GM19099 (cell line): ENCODE data around the gene RIF1.

Experiments
- POLR2A ChIP-seq: IDR thresholded peaks from 3 replicates; pipeline ENCODE4 v1.6.1; 2011; ENCODE audit warnings: low read depth; ENCODE audit not compliant: insufficient read length; ENCODE audit errors: extremely low read depth

RIF1 gene

DNA sequence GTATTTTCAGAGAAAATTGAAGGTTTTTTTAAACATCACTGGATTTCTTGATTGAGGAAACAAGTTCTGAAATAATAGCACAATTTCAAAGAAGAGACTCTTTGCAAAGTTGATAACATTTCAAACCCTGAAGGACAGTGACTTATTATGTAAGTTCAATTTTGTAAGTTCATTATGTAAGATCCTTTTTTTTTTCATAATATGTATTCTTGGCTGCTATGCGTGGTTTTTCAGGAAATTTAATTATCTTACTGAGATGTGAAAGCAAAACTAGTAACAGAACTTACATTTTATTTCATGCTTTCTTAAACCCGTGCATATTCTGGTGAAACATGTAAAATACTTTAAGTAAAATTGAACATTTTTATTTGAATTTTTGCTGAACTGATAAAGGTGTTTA, 65.4 kb downstream of the RIF1 start:
- TF ChIP-seq POLR2A = no peak

DNA sequence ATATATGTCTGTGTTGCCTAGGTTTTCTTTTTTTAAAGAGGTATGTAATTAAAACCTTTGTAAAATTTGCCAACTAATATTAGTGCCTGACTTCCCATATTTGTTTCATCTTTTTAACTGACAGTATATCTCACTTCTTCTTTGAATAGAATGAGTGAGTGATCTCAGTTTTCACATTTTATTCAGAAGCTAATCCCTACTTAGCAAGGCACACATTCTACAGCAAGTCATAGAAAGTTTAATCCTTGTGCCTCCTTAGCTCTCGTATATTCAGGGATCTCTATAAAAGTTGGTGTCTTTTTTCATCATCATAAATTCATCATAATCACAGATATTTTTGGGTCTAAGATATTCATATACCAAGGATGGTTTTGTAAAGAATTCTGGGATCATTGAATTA, 66.6 kb downstream of the RIF1 start:
- TF ChIP-seq POLR2A = no peak

DNA sequence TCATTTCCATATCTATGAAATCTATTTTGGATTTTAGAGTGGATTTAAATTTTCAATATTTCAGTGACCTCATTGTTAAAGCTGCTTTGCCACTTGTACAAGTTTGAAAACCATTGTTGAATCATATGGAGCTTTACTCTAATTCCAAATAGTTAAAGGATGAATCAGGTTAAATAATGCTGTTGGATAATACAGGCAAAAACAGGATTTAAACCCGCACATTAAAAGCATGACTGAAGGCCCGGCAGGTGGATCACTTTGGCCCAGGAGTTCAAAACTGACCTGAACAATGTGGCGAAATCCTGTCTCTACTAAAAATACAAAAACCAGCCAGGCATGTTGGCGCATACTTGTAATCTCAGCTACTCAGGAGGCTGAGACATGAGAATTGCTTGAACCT, 68.3 kb downstream of the RIF1 start:
- no peak for TF ChIP-seq POLR2A

DNA sequence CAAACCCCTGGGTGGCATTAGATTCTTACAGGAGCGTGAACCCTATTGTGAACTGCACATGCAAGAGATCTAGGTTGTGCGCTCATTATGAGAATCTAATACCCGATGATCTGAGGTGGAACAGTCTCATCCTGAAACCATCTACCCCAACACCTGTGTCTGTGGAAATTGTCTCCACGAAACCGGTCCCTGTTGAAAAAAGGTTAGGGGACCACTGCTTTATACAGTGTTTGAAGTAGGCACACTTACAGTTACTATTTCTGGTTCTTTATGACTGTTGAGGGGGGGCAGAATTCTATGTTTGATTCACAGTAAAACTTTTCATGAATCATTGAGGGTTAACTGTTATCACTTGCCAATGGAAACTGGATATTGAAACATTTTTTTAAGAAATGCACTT, 72.0 kb downstream of the RIF1 start:
- no peak for TF ChIP-seq POLR2A

DNA sequence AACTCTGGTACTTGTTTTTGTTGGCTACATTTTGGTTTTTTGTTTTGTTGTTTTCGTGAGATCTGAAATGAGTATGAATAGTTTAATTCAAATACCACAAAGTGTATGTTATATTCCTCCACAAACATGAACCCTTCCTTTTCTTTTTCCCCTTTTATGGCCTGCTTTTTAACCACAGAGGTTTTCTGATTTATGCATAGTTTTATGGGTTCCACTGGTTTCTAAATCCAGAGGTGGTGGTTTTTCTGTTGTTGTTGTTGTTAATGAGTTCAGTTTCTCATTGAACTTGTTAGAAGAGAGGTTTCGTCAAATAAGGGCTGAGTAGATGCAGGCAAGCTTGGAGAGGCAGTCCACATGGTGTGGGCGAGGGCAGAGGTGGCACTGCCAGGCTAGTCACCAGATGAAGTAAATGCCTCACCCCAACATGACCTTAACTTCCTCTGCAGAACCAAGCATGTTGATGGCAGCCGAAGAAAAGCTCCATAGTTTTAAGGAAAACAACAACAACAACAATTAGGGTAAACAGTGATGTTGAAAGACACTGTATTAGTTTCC, 72.5 kb downstream of the RIF1 start:
- TF ChIP-seq POLR2A = no peak

DNA sequence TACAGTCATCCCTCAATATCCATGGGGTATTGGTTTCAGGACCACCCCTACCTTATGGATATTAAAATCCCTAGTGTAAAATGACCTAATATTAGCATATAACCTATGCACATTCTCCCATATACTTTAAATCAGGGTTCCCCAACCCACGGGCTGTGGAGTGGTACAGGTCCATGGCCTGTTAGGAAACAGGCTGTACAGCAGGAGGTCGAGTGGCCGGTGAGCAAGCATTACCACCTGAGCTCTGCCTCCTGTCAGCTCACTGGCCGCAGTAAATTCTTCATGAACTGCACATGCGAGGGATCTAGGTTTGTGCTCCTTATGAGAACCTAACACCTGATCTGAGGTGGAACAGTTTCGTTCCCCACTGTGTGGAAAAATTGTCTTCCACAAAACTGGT, 73.8 kb downstream of the RIF1 start:
- no peak for TF ChIP-seq POLR2A

DNA sequence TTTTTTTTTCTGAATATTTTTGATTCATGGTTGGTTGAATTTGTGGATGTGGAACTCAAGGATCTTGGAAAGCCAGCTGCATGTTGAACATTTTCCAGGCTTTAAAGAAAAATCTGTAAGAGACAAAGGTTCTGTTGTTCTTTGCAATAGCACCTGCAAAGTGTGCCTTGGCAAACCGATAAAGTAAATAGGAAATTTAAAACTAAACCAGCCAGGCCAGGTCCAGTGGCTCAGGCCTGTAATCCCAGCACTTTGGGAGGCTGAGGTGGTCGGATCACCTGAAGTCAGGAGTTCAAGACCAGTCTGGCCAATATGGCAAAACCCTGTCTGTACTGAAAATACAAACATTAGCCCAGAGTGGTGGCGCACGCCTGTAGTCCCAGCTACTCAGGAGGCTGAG, 74.4 kb downstream of the RIF1 start:
- TF ChIP-seq POLR2A = no peak

DNA sequence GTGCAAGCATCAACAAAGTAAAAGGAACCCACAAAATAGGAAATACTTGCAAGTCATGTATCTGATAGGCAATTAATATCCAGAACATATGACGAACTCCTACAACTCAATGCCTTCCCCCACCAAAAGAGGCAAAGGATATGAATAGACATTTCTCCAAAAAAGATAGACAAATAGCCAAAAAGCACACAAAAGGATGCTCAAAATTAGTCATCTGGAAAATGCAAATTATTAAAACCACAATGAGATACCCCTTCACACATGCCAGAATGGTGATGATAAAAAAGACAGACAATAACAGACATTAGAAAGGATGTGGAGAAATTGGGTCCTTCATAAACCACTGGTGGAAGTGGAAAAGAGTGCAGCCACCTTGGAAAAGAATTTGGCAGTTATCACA, 76.4 kb downstream of the RIF1 start:
- TF ChIP-seq POLR2A = no peak

DNA sequence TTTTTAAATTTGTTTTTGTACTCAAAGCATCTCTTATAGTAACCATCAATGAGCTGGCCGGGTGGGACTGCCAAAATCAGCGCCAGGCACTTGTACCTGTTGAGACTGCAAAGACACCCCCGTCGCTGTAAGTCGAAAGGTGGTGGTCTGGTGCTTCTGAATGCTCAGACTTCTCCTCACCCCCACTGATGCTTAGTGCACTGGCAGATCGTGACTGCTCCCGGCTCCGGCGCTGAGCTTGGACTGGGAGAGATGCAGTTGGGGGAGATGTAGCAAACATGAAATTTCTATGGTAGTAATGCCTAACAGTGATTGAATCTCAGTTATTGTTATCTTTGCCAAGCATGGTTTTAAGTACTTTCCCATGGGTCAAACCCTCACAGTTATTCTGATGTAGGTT, 80.6 kb downstream of the RIF1 start:
- no peak for TF ChIP-seq POLR2A

DNA sequence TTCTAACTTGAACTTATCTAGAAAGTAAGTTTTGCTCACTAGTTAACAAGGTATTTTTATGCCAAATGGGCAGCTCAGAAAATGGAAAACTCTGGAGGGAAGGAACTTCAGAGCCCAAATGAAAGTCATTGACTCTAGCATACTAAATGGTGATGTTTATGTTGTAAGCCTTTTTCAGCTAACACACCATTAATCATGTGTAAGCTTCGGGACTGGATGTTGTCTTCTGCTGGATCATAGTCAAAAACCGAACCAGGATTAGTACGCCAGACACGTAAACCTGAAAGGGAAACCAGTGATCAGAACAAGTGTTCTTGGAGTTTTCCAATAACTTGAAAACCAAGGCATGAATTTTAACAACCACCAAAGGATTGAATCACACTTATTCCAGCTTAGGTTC, 81.8 kb downstream of the RIF1 start:
- no peak for TF ChIP-seq POLR2A

DNA sequence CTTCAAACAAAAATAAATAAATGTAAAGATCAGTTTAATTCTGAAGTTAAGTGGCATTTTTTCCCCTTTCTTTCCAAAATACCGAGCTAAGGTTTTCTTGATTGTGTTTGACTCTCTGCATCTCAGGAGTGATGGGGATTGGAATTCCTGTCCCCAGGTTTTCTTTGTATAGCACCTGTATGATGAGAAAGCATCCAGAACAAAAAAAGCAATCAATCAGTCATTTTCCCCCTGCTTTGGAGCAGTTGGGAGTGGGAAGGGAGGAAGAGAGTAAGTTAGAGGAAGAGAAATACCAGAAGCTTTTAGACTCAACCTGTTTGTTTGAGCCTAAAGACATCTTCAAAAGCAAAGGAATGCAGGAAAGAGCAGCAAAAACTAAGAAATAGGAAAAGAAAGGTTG, 88.5 kb downstream of the RIF1 start:
- TF ChIP-seq POLR2A = no peak

DNA sequence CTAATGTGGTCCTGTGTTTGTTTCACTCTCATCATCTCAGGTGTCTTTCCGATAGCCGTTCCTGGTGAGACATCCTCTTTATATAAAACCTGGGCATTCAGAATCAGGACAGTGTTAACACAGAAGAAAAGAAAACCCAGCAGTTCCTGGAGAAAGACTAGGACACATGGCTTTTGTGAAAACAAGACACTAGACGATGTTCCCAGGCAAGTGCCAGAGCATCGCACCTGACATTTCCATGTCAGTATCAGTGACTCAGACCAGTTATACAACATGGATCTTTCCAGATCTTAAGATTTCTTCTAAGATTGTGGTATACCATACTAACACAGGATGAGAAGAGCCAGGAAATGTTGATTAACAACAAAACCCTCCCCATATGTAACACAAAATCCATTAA, 96.5 kb downstream of the RIF1 start:
- TF ChIP-seq POLR2A = no peak

DNA sequence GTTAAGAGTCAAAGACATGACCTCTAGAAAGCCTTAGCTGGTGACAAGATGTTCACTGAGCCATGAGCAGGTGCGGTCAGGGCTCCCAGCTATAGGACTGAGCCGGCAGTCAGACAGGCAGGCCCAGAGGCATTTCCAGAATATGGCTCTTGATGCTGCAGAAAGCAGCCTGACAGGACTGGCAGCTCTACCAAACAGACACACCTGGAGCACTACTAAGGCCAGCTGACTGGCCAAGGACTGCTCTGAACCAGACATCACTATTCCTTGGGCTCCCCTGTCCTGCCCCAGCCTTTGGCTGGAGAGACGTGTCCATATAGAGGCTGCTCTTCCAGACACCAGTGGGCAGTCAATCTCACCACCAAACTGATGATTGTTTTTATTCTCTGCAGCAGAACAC, 98.8 kb downstream of the RIF1 start:
- no peak for TF ChIP-seq POLR2A

DNA sequence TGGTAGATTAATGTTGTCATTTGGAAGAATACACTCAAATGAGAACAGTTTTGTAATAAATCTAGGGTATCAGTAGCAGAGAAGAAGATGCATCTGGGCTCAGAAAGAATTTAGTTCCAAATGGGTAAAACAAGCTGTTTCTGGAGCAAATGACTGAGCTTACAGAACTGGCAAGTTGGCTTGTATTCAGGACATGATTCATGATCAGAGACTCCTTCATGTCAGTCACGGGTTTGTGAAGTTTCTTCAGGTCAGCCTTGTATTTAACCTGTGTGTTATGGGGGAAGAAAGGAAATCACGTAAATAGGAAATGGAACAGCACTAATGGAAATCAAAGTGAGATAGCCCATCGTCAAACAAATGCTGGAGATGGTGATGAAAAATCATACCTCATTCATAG, 109.1 kb downstream of the RIF1 start:
- TF ChIP-seq POLR2A = no peak

DNA sequence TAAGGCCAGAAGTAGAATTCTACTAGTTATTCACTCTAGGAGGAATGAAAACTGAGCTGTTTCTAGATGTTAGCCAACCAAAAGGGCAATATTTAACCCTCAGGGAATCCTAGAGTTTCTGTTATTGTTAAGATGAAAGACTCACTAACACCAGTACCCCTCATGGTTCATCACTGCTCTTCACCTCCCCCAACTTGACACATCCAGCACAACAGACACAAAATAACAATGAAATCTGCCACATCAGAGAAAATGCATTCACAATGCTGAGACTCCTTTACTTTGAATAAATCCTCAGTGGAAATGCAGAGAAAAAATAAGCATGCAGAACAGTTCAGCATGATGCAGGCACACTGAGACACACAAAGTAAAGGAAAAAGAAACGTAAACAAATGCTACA, 111.3 kb downstream of the RIF1 start:
- no peak for TF ChIP-seq POLR2A

DNA sequence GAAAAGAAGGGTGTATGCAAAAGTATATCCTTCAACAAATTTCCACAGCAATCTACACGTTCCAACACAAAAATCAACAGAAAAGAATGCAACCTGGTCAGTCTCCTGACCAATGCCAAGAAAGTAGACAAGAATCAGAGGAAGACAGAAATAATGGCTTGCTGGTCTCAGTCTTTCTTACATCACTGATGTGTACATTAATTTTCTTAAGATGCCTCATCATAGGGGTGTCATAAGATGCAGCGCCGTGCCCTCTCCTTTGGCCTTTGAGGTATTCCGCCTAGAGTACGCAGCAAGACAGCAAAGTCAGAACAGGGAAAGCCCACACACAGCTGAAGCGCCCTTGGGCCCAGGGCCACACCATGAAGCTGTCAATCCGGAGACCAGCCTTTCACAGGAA, 112.9 kb downstream of the RIF1 start:
- TF ChIP-seq POLR2A = no peak

DNA sequence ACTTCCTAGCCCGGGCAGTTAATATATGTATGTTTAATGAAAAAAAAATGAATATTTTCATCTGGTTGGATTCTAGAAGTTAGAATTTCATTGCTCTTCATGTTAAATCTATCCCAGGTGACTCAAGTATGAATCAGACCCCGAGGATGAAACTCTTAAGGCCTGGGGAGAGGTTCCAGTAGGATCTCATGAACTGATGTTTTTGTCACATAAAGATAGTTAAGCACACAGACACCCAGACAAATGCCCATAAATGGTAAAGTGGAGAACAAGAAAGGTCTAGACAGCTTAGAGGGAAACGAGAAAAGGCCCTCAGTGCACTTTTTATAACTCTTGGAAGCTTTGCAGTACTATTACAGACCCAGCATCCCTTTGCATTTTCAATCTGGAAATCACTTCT, 114.1 kb downstream of the RIF1 start:
- TF ChIP-seq POLR2A = no peak
